ENCODE measurements around the gene GGCT.

- TF ChIP-seq POLR2A (IDR thresholded peaks at IDR 0.05; ENCODE audit: low read depth, low read length) (no peak), TAF1 (IDR thresholded peaks at IDR 0.05; ENCODE audit: low read depth, low read length) (no peak), POLR2AphosphoS5 (IDR thresholded peaks at IDR 0.05; ENCODE audit: low read depth, low read length) (no peak), SPI1 (IDR thresholded peaks at IDR 0.05; ENCODE audit: low read depth, low read length) (no peak), PAX5 (IDR thresholded peaks at IDR 0.05; ENCODE audit: insufficient read depth, low read length, severe bottlenecking) (no peak)
These were observed 52.2 kb downstream of the GGCT start for GRCh38 chr7:30452280-30452930.
